GM23248 (cell line): ENCODE data around the gene DLG4. TPM values are rescaled to one million over a fixed set of nuclear protein-coding genes. Genes with fewer than 3 reads are reported as not detected.

Experiments
- DNase-seq: peaks from one replicate; pipeline ENCODE4 v3.0.0-alpha.2; 2015
- H2AFZ ChIP-seq: fragments of 200-600 bp; sonication (generic); 2 replicates; pipeline ENCODE4 v1.6.1; 2016; ENCODE audit warnings: antibody characterized with exemption
- H3F3A ChIP-seq: fragments of 200-600 bp; sonication (generic); 2 replicates; pipeline ENCODE4 v1.6.1; 2016; ENCODE audit warnings: mild to moderate bottlenecking, antibody characterized with exemption, mixed run types; ENCODE audit not compliant: insufficient read depth
- H3K27ac ChIP-seq: fragments of 200-600 bp; sonication (generic); 2 replicates; pipeline ENCODE4 v1.5.1; 2016; ENCODE audit warnings: mild to moderate bottlenecking
- H3K27me3 ChIP-seq: fragments of 200-600 bp; sonication (generic); replicated peaks from 2 replicates; pipeline ENCODE4 v1.6.1; 2016; ENCODE audit warnings: mild to moderate bottlenecking; ENCODE audit not compliant: insufficient read depth
- H3K36me3 ChIP-seq: fragments of 200-600 bp; sonication (generic); 2 replicates; pipeline ENCODE4 v1.6.1; 2016; ENCODE audit warnings: low read depth, mild to moderate bottlenecking
- H3K4me1 ChIP-seq: fragments of 200-600 bp; sonication (generic); 2 replicates; pipeline ENCODE4 v1.6.1; 2016; ENCODE audit warnings: mild to moderate bottlenecking; ENCODE audit not compliant: insufficient read depth
- H3K4me2 ChIP-seq: fragments of 200-600 bp; sonication (generic); one replicate; pipeline ENCODE4 v1.6.1; 2016; ENCODE audit warnings: mild to moderate bottlenecking; ENCODE audit not compliant: unreplicated experiment
- H3K4me3 ChIP-seq: fragments of 200-600 bp; sonication (generic); 2 replicates; pipeline ENCODE4 v1.5.1; 2016; ENCODE audit warnings: mild to moderate bottlenecking
- H3K79me2 ChIP-seq: fragments of 200-600 bp; sonication (generic); 2 replicates; pipeline ENCODE4 v1.6.1; 2016; ENCODE audit warnings: mild to moderate bottlenecking; ENCODE audit not compliant: insufficient read depth
- H3K9ac ChIP-seq: fragments of 200-600 bp; sonication (generic); 2 replicates; pipeline ENCODE4 v1.6.1; 2016; ENCODE audit warnings: mild to moderate bottlenecking
- H3K9me2 ChIP-seq: fragments of 200-600 bp; sonication (generic); 2 replicates; pipeline ENCODE4 v1.6.1; 2016; ENCODE audit warnings: mixed run types, mild to moderate bottlenecking, moderate library complexity; ENCODE audit not compliant: insufficient read depth
- H3K9me3 ChIP-seq: fragments of 200-600 bp; sonication (generic); one replicate; pipeline ENCODE4 v1.6.1; 2017; ENCODE audit warnings: low read depth
- H4K20me1 ChIP-seq: fragments of 200-600 bp; sonication (generic); 2 replicates; pipeline ENCODE4 v1.6.0; 2016; ENCODE audit not compliant: insufficient read depth
- EZH2 ChIP-seq: fragments of 200-600 bp; sonication (generic); IDR thresholded peaks from 2 replicates; pipeline ENCODE4 v1.6.1; 2018; ENCODE audit warnings: antibody characterized with exemption, mild to moderate bottlenecking; ENCODE audit not compliant: insufficient read depth, poor library complexity, severe bottlenecking
- EZH2phosphoT487 ChIP-seq: fragments of 200-600 bp; sonication (generic); IDR thresholded peaks from 2 replicates; pipeline ENCODE4 v1.6.1; 2018; ENCODE audit warnings: antibody characterized with exemption, moderate library complexity, mild to moderate bottlenecking, low read depth; ENCODE audit not compliant: insufficient read depth
- WGBS, 2 experiments: methylation state at CpG; one replicate each; pipeline ENCODE4 v1.1.6; 2015 to 2017; ENCODE audit warnings: low lambda C conversion rate in 2 of 2, low coverage in 1 of 2; ENCODE audit errors: missing lambda C conversion rate in 2 of 2; 5-methylcytosine and 5-hydroxymethylcytosine counted together
- in situ Hi-C: fragments of 300-500 bp; cut with MboI; formaldehyde crosslinking; loops from 2 replicates; pipeline ENCODE4 v1.15.0; 2020
- polyA plus RNA-seq: library from polyadenylated mRNA; unstranded; fragments of >200 nt; fragmentation: Nextera tagmentation; extraction: Ambion mirVana; gene quantifications from 2 replicates; pipeline ENCODE4 v1.2.1, GENCODE V29; 2016
- total RNA-seq: library from RNA; depleted of rRNA; stranded (reverse); fragments of >200 nt; shearing (Covaris generic); gene quantifications from 2 replicates; pipeline ENCODE4 v1.2.3, GENCODE V29; 2014

The DLG4 gene
- total and polyA plus RNA-seq, 2 experiments from 2014 or later, result 1.3 to 13.1 TPM

GRCh38 chr17:7179317-7180254, 40.0 kb downstream of the DLG4 start, which contains the start of gene ASGR1:
Gene ASGR1 (minus strand): TSS chr17:7179370. CDS start chr17:7178563, 807 bp downstream.
- Histone ChIP-seq H3K9ac (no peak within 1 kb of the TSS), H3K27me3 (no peaks in the 10 kb centered on the region), H3K36me3 (no peaks in the 10 kb centered on the region), H3K4me2 (peak within 1 kb of the TSS; percentile 93), H3K4me1 (0 out of 2 replicates have a peak, but pooled peaks cover 5% of the 10 kb centered on the region), H3K9me2 (no peaks in the 10 kb centered on the region), H3F3A (no peaks in the 10 kb centered on the region), H3K27ac (no peak within 1 kb of the TSS), H4K20me1 (no peaks in the 10 kb centered on the region), H3K9me3 (no peaks in the 10 kb centered on the region), H3K79me2 (no peaks in the 10 kb centered on the region), H2AFZ (no peak within 1 kb of the TSS), H3K4me3 (peak within 1 kb of the TSS; percentile 72; the same call in 1 of the 2 replicates)
- 49 to 55% methylated on average over 18 to 20 of the region's 20 CpGs for WGBS, 2 experiments
- in situ Hi-C loops, result no loop called here
- TF ChIP-seq EZH2phosphoT487 (no peak), EZH2 (no peak)
- no peak for DNase-seq

- in situ Hi-C loops, result no loop called here
- no peak overlapping the region for H3K4me2 ChIP-seq
- no peak for TF ChIP-seq EZH2
- TF ChIP-seq EZH2phosphoT487, result no peak
- H3K9ac ChIP-seq, result no peak overlapping the region
- no peaks in the 10 kb centered on the region for H3K36me3 ChIP-seq
- WGBS, 2 experiments, result 57 to 64% methylated on average over 4 to 11 of the region's 11 CpGs
- H3K27ac ChIP-seq, result no peak overlapping the region
- H3K4me3 ChIP-seq, result no peak overlapping the region
- H3K9me3 ChIP-seq, result no peaks in the 10 kb centered on the region
- no peaks in the 10 kb centered on the region for H3F3A ChIP-seq
- no peak for DNase-seq
- 0 out of 2 replicates have a peak, but pooled peaks cover 5% of the 10 kb centered on the region for H3K4me1 ChIP-seq
- H3K79me2 ChIP-seq, result no peaks in the 10 kb centered on the region
- no peak overlapping the region for H2AFZ ChIP-seq
- H3K27me3 ChIP-seq, result no peaks in the 10 kb centered on the region
- no peaks in the 10 kb centered on the region for H3K9me2 ChIP-seq
- H4K20me1 ChIP-seq, result no peaks in the 10 kb centered on the region
Measured at GRCh38 chr17:7178973-7179316, 40.7 kb downstream of the DLG4 start.

GRCh38 chr17:7177954-7178477, 41.6 kb downstream of the DLG4 start:
- no peak overlapping the region for H3K27ac ChIP-seq
- no peaks in the 10 kb centered on the region for H3K79me2 ChIP-seq
- peak overlapping the region; percentile 72 for H3K4me3 ChIP-seq
- H3K27me3 ChIP-seq, result no peaks in the 10 kb centered on the region
- DNase-seq, result peak; percentile 61
- in situ Hi-C loops, result no loop called here
- no peaks in the 10 kb centered on the region for H3F3A ChIP-seq
- peak overlapping the region; percentile 84 for H2AFZ ChIP-seq
- TF ChIP-seq EZH2 (no peak), EZH2phosphoT487 (no peak)
- no peaks in the 10 kb centered on the region for H3K9me3 ChIP-seq
- H3K4me1 ChIP-seq, result 0 out of 2 replicates have a peak, but pooled peaks cover 5% of the 10 kb centered on the region
- no peaks in the 10 kb centered on the region for H3K36me3 ChIP-seq
- H3K9ac ChIP-seq, result peak overlapping the region; percentile 59
- no peaks in the 10 kb centered on the region for H3K9me2 ChIP-seq
- 8 to 10% methylated on average over 16 of the region's 18 CpGs for WGBS, 2 experiments
- H3K4me2 ChIP-seq, result peak overlapping the region; percentile 93
- H4K20me1 ChIP-seq, result no peaks in the 10 kb centered on the region

GRCh38 chr17:7177191-7177953, 42.3 kb downstream of the DLG4 start:
- Histone ChIP-seq H3F3A (no peaks in the 10 kb centered on the region), H3K9ac (peak overlapping the region; percentile 59), H3K4me1 (0 out of 2 replicates have a peak, but pooled peaks cover 5% of the 10 kb centered on the region), H4K20me1 (no peaks in the 10 kb centered on the region), H3K4me3 (peak overlapping the region; percentile 72), H3K9me2 (no peaks in the 10 kb centered on the region), H3K27ac (no peak overlapping the region), H3K4me2 (peak overlapping the region; percentile 93), H2AFZ (peak overlapping the region; percentile 84), H3K27me3 (no peaks in the 10 kb centered on the region), H3K9me3 (no peaks in the 10 kb centered on the region), H3K36me3 (no peaks in the 10 kb centered on the region), H3K79me2 (no peaks in the 10 kb centered on the region)
- no peak for TF ChIP-seq EZH2
- no peak for TF ChIP-seq EZH2phosphoT487
- WGBS, 2 experiments, result 3% methylated on average over 30 to 31 of the region's 31 CpGs
- in situ Hi-C loops, result no loop called here
- DNase-seq, result peak; percentile 80
